Hepatocyte (in vitro differentiated cells): ENCODE data around the gene MAGEB2. TPM values are rescaled to one million over a fixed set of nuclear protein-coding genes. Genes with fewer than 3 reads are reported as not detected.

ENCODE experiments used
- DNase-seq: peaks from one replicate; pipeline ENCODE4 v3.0.0-alpha.2; 2016; ENCODE audit warnings: low spot score
- H2AFZ ChIP-seq: fragments of 200-600 bp; sonication (generic); 2 replicates; pipeline ENCODE4 v1.6.0; 2016; ENCODE audit warnings: antibody characterized with exemption, mild to moderate bottlenecking
- H3K27ac ChIP-seq: fragments of 200-600 bp; sonication (generic); 2 replicates; pipeline ENCODE4 v1.5.1; 2016; ENCODE audit warnings: mild to moderate bottlenecking
- H3K27me3 ChIP-seq: fragments of 200-600 bp; sonication (generic); 2 replicates; pipeline ENCODE4 v1.6.1; 2016
- H3K36me3 ChIP-seq: fragments of 200-600 bp; sonication (generic); replicated peaks from 2 replicates; pipeline ENCODE4 v1.5.1; 2016; ENCODE audit warnings: low read depth; ENCODE audit not compliant: insufficient read depth
- H3K4me1 ChIP-seq: fragments of 200-600 bp; sonication (generic); 2 replicates; pipeline ENCODE4 v1.5.1; 2016; ENCODE audit warnings: mild to moderate bottlenecking, moderate library complexity; ENCODE audit not compliant: insufficient read depth
- H3K4me2 ChIP-seq: fragments of 200-600 bp; sonication (generic); 2 replicates; pipeline ENCODE4 v1.6.0; 2016
- H3K4me3 ChIP-seq: fragments of 200-600 bp; sonication (generic); 2 replicates; pipeline ENCODE4 v1.5.1; 2016; ENCODE audit warnings: mild to moderate bottlenecking
- H3K79me2 ChIP-seq: fragments of 200-600 bp; sonication (generic); 2 replicates; pipeline ENCODE4 v1.6.0; 2017; ENCODE audit warnings: mild to moderate bottlenecking
- H3K9me2 ChIP-seq: fragments of 200-600 bp; sonication (generic); replicated peaks from 2 replicates; pipeline ENCODE4 v1.6.0; 2017; ENCODE audit warnings: mild to moderate bottlenecking; ENCODE audit not compliant: insufficient read depth
- H3K9me3 ChIP-seq: fragments of 200-600 bp; sonication (generic); 2 replicates; pipeline ENCODE4 v1.5.1; 2016; ENCODE audit warnings: low read depth, mild to moderate bottlenecking
- H4K20me1 ChIP-seq: fragments of 200-600 bp; sonication (generic); 2 replicates; pipeline ENCODE4 v1.6.0; 2016; ENCODE audit warnings: mild to moderate bottlenecking; ENCODE audit not compliant: insufficient read depth, poor library complexity, severe bottlenecking
- EZH2 ChIP-seq: fragments of 200-600 bp; sonication (generic); IDR thresholded peaks from 2 replicates; pipeline ENCODE4 v1.6.1; 2016; ENCODE audit warnings: antibody characterized with exemption, mild to moderate bottlenecking, borderline replicate concordance
- EZH2phosphoT487 ChIP-seq: fragments of 200-600 bp; sonication (generic); IDR thresholded peaks from one replicate; pipeline ENCODE4 v1.6.1; 2018; ENCODE audit warnings: antibody characterized with exemption, mild to moderate bottlenecking, low read depth, moderate library complexity; ENCODE audit not compliant: unreplicated experiment, severe bottlenecking
- WGBS: methylation state at CpG from one replicate; pipeline ENCODE4 v1.1.6; 2016; ENCODE audit warnings: low lambda C conversion rate; ENCODE audit errors: missing lambda C conversion rate; 5-methylcytosine and 5-hydroxymethylcytosine counted together
- polyA plus RNA-seq: library from polyadenylated mRNA; unstranded; fragments of >200 nt; fragmentation: Nextera tagmentation; extraction: Ambion mirVana; gene quantifications from 2 replicates; pipeline ENCODE4 v1.2.1, GENCODE V29; 2016
- total RNA-seq: library from RNA; depleted of rRNA; stranded (reverse); fragments of >200 nt; gene quantifications from 2 replicates; pipeline ENCODE4 v1.2.3, GENCODE V29; 2014
- TF ChIP-seq, protein P1 (sequence below): fragments of 200-600 bp; sonication (generic); IDR thresholded peaks from 2 replicates; pipeline ENCODE4 v1.5.1; 2016; ENCODE audit warnings: antibody characterized with exemption, mild to moderate bottlenecking; ENCODE audit not compliant: poor library complexity

The MAGEB2 gene, protein sequence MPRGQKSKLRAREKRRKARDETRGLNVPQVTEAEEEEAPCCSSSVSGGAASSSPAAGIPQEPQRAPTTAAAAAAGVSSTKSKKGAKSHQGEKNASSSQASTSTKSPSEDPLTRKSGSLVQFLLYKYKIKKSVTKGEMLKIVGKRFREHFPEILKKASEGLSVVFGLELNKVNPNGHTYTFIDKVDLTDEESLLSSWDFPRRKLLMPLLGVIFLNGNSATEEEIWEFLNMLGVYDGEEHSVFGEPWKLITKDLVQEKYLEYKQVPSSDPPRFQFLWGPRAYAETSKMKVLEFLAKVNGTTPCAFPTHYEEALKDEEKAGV
- total RNA-seq (not detected in 2 replicates), polyA plus RNA-seq (not detected in 2 replicates)

DNA sequence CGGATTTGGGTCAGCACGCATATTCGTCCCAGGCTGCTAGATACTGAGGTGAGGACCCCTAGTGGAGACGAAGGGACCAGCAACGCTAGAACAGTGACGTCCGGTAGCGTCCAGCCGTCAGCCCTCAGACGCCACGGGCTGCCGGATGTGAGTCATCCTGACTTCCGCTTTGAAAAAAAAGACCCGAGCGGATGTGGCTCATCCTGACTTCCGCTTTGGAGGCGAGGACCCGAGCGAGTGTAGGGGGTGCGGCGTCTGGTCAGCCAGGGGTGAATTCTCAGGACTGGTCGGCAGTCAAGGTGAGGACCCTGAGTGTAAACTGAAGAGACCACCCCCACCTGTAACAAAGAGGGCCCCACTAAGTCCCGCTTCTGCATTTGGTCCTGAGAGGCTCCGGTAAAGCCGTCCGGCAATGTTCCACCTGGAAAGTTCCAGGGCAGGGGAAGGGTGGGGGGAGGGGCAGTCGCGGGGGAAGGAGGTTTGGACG is at the start of gene MAGEB2:
Gene MAGEB2 (plus strand): TSS at position 207 of the 487 bp plus-strand sequence. CDS start 3,018 bp downstream, outside the sequence.
- H3K79me2 ChIP-seq = no peaks in the 10 kb centered on the region
- no peak within 1 kb of the TSS for H3K4me2 ChIP-seq
- H3K4me3 ChIP-seq = no peak within 1 kb of the TSS
- DNase-seq = no peak
- H3K27ac ChIP-seq = no peak within 1 kb of the TSS
- no peaks in the 10 kb centered on the region for H3K4me1 ChIP-seq
- H3K27me3 ChIP-seq = no peaks in the 10 kb centered on the region
- H3K9me2 ChIP-seq = no peaks in the 10 kb centered on the region
- H2AFZ ChIP-seq = no peak within 1 kb of the TSS
- no peaks in the 10 kb centered on the region for H3K9me3 ChIP-seq
- WGBS = 92% methylated on average over 29 of the region's 29 CpGs
- TF ChIP-seq EZH2phosphoT487 = no peak
- no peak for TF ChIP-seq EZH2
- TF ChIP-seq, protein P1, sequence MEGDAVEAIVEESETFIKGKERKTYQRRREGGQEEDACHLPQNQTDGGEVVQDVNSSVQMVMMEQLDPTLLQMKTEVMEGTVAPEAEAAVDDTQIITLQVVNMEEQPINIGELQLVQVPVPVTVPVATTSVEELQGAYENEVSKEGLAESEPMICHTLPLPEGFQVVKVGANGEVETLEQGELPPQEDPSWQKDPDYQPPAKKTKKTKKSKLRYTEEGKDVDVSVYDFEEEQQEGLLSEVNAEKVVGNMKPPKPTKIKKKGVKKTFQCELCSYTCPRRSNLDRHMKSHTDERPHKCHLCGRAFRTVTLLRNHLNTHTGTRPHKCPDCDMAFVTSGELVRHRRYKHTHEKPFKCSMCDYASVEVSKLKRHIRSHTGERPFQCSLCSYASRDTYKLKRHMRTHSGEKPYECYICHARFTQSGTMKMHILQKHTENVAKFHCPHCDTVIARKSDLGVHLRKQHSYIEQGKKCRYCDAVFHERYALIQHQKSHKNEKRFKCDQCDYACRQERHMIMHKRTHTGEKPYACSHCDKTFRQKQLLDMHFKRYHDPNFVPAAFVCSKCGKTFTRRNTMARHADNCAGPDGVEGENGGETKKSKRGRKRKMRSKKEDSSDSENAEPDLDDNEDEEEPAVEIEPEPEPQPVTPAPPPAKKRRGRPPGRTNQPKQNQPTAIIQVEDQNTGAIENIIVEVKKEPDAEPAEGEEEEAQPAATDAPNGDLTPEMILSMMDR = no peak
- H3K36me3 ChIP-seq = no peaks in the 10 kb centered on the region
- no peaks in the 10 kb centered on the region for H4K20me1 ChIP-seq

DNA sequence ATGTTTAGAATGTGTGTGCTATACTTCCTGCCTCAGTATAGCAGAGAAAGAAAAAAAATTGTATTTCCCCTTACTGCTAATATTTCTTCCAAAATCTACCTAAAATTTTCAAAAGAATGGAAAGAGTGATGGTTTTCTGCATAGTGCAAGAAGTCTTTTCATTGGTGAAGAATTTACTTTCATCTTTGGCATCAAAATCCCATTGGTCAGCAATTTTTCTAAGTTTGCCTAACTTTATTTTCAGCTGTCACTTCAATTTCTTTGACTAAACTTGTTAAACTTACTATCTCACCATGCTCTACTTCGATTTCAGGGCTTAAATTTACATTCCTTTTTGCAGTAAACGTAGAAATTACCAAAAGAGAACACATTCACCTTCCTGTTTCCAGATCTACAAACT is 44.5 kb upstream of the MAGEB2 start:
- TF ChIP-seq, protein P1 = no peak
- TF ChIP-seq EZH2phosphoT487 (no peak), EZH2 (no peak)
- no peak for DNase-seq
- no peaks in the 10 kb centered on the region for H3K9me2 ChIP-seq

DNA sequence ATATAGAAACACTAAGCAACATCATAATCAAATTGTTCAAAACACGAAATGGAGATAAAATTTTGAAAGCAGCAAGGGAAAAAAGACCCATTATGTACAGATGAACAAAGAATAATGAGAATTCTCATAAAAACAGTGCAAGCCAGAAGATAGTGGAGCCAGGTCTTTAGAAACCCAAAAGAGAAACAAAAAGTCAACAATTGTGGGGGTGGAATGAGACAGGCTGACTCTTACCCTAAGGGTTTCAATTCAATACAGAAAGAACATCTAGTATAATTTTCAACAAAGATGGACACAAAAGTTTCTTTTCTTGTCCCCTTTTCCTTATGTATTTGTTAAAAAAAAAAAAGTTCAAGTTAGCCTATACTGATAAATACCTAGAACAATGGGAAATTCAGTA is 34.0 kb upstream of the MAGEB2 start:
- Histone ChIP-seq H2AFZ (no peak overlapping the region), H3K4me3 (no peak overlapping the region), H3K36me3 (no peaks in the 10 kb centered on the region), H3K9me3 (no peaks in the 10 kb centered on the region), H3K79me2 (no peaks in the 10 kb centered on the region), H3K4me2 (no peak overlapping the region), H3K4me1 (no peaks in the 10 kb centered on the region), H3K27me3 (no peaks in the 10 kb centered on the region), H3K9me2 (no peaks in the 10 kb centered on the region), H3K27ac (no peak overlapping the region), H4K20me1 (no peaks in the 10 kb centered on the region)
- whole genome bisulfite sequencing = 45% methylated on average over 1 of the region's 1 CpG
- no peak for DNase-seq
- TF ChIP-seq, protein P1 = no peak
- TF ChIP-seq EZH2 (no peak), EZH2phosphoT487 (no peak)

More for the DNA sequence above, 44.5 kb upstream of the MAGEB2 start:
- Histone ChIP-seq H3K4me1 (no peaks in the 10 kb centered on the region), H3K4me3 (no peak overlapping the region), H3K4me2 (no peak overlapping the region), H3K36me3 (no peaks in the 10 kb centered on the region), H3K79me2 (no peaks in the 10 kb centered on the region), H3K9me3 (no peaks in the 10 kb centered on the region), H3K27ac (no peak overlapping the region), H4K20me1 (no peaks in the 10 kb centered on the region), H2AFZ (no peak overlapping the region), H3K27me3 (no peaks in the 10 kb centered on the region)
- WGBS = 48% methylated on average over 2 of the region's 2 CpGs
